ENCODE measurements around the gene ADA.
A peak's percentile ranks its signal among the peaks of the same experiment; 100 is the strongest.

DNA sequence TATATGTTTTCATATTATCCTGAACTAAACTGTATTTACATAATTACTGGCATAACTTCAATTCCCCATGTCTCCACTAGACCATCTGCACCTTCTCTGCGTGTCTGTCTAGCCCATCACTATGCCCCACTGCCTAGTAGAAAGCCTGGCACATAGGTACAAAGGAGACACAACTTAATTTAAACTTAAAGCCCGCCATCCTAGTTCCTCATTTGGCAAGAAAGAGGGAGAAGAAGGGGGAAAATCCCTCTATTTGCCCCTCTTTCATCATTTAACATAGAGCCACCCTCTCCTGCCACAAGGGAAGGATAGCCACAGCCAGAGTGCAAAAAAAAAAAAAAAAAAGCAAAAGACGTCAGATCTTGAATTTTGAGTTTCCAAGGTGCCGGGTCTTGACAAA is 67.3 kb downstream of the ADA start:
- TF ChIP-seq, protein P1, sequence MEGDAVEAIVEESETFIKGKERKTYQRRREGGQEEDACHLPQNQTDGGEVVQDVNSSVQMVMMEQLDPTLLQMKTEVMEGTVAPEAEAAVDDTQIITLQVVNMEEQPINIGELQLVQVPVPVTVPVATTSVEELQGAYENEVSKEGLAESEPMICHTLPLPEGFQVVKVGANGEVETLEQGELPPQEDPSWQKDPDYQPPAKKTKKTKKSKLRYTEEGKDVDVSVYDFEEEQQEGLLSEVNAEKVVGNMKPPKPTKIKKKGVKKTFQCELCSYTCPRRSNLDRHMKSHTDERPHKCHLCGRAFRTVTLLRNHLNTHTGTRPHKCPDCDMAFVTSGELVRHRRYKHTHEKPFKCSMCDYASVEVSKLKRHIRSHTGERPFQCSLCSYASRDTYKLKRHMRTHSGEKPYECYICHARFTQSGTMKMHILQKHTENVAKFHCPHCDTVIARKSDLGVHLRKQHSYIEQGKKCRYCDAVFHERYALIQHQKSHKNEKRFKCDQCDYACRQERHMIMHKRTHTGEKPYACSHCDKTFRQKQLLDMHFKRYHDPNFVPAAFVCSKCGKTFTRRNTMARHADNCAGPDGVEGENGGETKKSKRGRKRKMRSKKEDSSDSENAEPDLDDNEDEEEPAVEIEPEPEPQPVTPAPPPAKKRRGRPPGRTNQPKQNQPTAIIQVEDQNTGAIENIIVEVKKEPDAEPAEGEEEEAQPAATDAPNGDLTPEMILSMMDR (IDR thresholded peaks at IDR 0.05; ENCODE audit: low read depth, low read length, poor library complexity, severe bottlenecking): peak; percentile 34
- no peak for TF ChIP-seq EZH2phosphoT487 (IDR thresholded peaks at IDR 0.05; ENCODE audit: borderline replicate concordance, low read length)

Data from DOHH2 (cell line).